HepG2 (cell line): Measurements from ENCODE around the gene DHH. TPM values are rescaled to one million over a fixed set of nuclear protein-coding genes. Genes with fewer than 3 reads are reported as not detected.
A peak's percentile ranks its signal among the peaks of the same experiment; 100 is the strongest.

Experiments
- AHR ChIP-seq: IDR thresholded peaks from 2 replicates; pipeline ENCODE4 v1.6.1; 2018; ENCODE audit warnings: missing genetic modification reagents, missing compliant biosample characterization
- CHD4 ChIP-seq: fragments of 200-600 bp; sonication (generic); IDR thresholded peaks from 2 replicates; pipeline ENCODE4 v1.7.0; 2017; ENCODE audit warnings: mild to moderate bottlenecking, low read length, borderline replicate concordance
- DMAP1 ChIP-seq: IDR thresholded peaks from 2 replicates; pipeline ENCODE4 v1.6.1; 2016
- GRHL1 ChIP-seq: sonication (generic); formaldehyde crosslinking; conservative IDR thresholded peaks from 2 replicates; pipeline ENCODE4 v1.8.0; 2022; ENCODE audit warnings: missing genetic modification reagents
- HMG20B ChIP-seq: conservative IDR thresholded peaks from 2 replicates; pipeline ENCODE4 v1.6.1; 2016; ENCODE audit warnings: missing genetic modification reagents, missing compliant biosample characterization
- PAF1 ChIP-seq: IDR thresholded peaks from 2 replicates; pipeline ENCODE4 v1.6.1; 2016; ENCODE audit warnings: missing genetic modification reagents, missing compliant biosample characterization
- PHF5A ChIP-seq: IDR thresholded peaks from one replicate; pipeline ENCODE4 v1.6.1; 2018; ENCODE audit warnings: low read depth, missing genetic modification reagents; ENCODE audit not compliant: unreplicated experiment
- ZBTB42 ChIP-seq: sonication (generic); formaldehyde crosslinking; IDR thresholded peaks from 2 replicates; pipeline ENCODE4 v1.5.0; 2020; ENCODE audit warnings: mild to moderate bottlenecking, missing genetic modification reagents
- ZNF251 ChIP-seq: sonication (generic); formaldehyde crosslinking; IDR thresholded peaks from 2 replicates; pipeline ENCODE4 v1.9.0; 2021; ENCODE audit warnings: mild to moderate bottlenecking, missing genetic modification reagents
- ZNF329 ChIP-seq: sonication (generic); formaldehyde crosslinking; IDR thresholded peaks from 2 replicates; pipeline ENCODE4 v1.9.0; 2021; ENCODE audit warnings: low read depth, mild to moderate bottlenecking, missing genetic modification reagents
- ZNF543 ChIP-seq: sonication (generic); formaldehyde crosslinking; IDR thresholded peaks from 2 replicates; pipeline ENCODE4 v1.4.0; 2020; ENCODE audit warnings: mild to moderate bottlenecking, missing genetic modification reagents
- ZNF598 ChIP-seq: sonication (generic); formaldehyde crosslinking; IDR thresholded peaks from 2 replicates; pipeline ENCODE4 v1.5.1; 2020; ENCODE audit warnings: mild to moderate bottlenecking, missing genetic modification reagents, borderline replicate concordance
- ZNF841 ChIP-seq: sonication (generic); formaldehyde crosslinking; IDR thresholded peaks from 2 replicates; pipeline ENCODE4 v1.8.1; 2023; ENCODE audit warnings: missing genetic modification reagents, borderline replicate concordance
- ZSCAN12 ChIP-seq: sonication (generic); formaldehyde crosslinking; IDR thresholded peaks from 2 replicates; pipeline ENCODE4 v1.9.0; 2021; ENCODE audit warnings: mild to moderate bottlenecking, missing genetic modification reagents
- polyA plus RNA-seq, 8 experiments: library from polyadenylated mRNA; depleted of rRNA in 3 of 8; stranded (reverse) in 7 of 8; unstranded in 1 of 8; fragments of >200 nt; fragmentation: Illumina TruSeq in 4 of 8; extraction: Trizol in 4 of 8; gene quantifications; 2 replicates each; pipeline versions ENCODE4 v1.2.1 to v1.2.3, GENCODE V29; 2011 to 2016; ENCODE audit warnings: low read depth in 4 of 8, missing spikeins in 1 of 8, mixed read lengths in 1 of 8; ENCODE audit not compliant: insufficient read depth in 1 of 8
- total RNA-seq, 5 experiments: library from RNA; depleted of rRNA; stranded (reverse); fragments of >200 nt; fragmentation: Illumina TruSeq; extraction: Trizol; gene quantifications; 2 replicates each; pipeline ENCODE4 v1.2.3, GENCODE V29; 2016; ENCODE audit warnings: low read depth in 1 of 5
- TF ChIP-seq, protein P1 (sequence below): sonication (generic); formaldehyde crosslinking; conservative IDR thresholded peaks from 2 replicates; pipeline ENCODE4 v1.4.0; 2020; ENCODE audit warnings: mild to moderate bottlenecking, missing genetic modification reagents, moderate library complexity
- TF ChIP-seq, protein P2 (sequence below): sonication (generic); formaldehyde crosslinking; IDR thresholded peaks from 2 replicates; pipeline ENCODE4 v1.9.0; 2021; ENCODE audit warnings: missing genetic modification reagents, borderline replicate concordance
- TF ChIP-seq, protein P3 (sequence below): sonication (generic); formaldehyde crosslinking; IDR thresholded peaks from 2 replicates; pipeline ENCODE4 v1.4.0; 2020; ENCODE audit warnings: missing genetic modification reagents, borderline replicate concordance

Gene DHH
- total and polyA plus RNA-seq, 2 of the 13 experiments (the other 11 are each of a cell fraction or from before 2014, with no cell fraction given) = not detected

- no peak for TF ChIP-seq ZBTB42 (CRISPR knock-in tag)
- TF ChIP-seq DMAP1 (CRISPR knock-in tag) = 0 out of 2 replicates have a peak, but pooled peaks have one; percentile 50
- TF ChIP-seq PHF5A (CRISPR knock-in tag) = no peak
- no peak for TF ChIP-seq CHD4
- TF ChIP-seq ZNF543 = no peak
- TF ChIP-seq, protein P1, sequence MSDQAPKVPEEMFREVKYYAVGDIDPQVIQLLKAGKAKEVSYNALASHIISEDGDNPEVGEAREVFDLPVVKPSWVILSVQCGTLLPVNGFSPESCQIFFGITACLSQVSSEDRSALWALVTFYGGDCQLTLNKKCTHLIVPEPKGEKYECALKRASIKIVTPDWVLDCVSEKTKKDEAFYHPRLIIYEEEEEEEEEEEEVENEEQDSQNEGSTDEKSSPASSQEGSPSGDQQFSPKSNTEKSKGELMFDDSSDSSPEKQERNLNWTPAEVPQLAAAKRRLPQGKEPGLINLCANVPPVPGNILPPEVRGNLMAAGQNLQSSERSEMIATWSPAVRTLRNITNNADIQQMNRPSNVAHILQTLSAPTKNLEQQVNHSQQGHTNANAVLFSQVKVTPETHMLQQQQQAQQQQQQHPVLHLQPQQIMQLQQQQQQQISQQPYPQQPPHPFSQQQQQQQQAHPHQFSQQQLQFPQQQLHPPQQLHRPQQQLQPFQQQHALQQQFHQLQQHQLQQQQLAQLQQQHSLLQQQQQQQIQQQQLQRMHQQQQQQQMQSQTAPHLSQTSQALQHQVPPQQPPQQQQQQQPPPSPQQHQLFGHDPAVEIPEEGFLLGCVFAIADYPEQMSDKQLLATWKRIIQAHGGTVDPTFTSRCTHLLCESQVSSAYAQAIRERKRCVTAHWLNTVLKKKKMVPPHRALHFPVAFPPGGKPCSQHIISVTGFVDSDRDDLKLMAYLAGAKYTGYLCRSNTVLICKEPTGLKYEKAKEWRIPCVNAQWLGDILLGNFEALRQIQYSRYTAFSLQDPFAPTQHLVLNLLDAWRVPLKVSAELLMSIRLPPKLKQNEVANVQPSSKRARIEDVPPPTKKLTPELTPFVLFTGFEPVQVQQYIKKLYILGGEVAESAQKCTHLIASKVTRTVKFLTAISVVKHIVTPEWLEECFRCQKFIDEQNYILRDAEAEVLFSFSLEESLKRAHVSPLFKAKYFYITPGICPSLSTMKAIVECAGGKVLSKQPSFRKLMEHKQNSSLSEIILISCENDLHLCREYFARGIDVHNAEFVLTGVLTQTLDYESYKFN (CRISPR knock-in tag) = peak; percentile 41; the same call in 1 of the 2 replicates
- TF ChIP-seq, protein P2, sequence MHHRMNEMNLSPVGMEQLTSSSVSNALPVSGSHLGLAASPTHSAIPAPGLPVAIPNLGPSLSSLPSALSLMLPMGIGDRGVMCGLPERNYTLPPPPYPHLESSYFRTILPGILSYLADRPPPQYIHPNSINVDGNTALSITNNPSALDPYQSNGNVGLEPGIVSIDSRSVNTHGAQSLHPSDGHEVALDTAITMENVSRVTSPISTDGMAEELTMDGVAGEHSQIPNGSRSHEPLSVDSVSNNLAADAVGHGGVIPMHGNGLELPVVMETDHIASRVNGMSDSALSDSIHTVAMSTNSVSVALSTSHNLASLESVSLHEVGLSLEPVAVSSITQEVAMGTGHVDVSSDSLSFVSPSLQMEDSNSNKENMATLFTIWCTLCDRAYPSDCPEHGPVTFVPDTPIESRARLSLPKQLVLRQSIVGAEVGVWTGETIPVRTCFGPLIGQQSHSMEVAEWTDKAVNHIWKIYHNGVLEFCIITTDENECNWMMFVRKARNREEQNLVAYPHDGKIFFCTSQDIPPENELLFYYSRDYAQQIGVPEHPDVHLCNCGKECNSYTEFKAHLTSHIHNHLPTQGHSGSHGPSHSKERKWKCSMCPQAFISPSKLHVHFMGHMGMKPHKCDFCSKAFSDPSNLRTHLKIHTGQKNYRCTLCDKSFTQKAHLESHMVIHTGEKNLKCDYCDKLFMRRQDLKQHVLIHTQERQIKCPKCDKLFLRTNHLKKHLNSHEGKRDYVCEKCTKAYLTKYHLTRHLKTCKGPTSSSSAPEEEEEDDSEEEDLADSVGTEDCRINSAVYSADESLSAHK (CRISPR knock-in tag) = no peak
- TF ChIP-seq HMG20B (CRISPR knock-in tag) = no peak
- no peak for TF ChIP-seq ZNF841
- TF ChIP-seq GRHL1 (CRISPR knock-in tag) = no peak
- TF ChIP-seq PAF1 (CRISPR knock-in tag) = no peak
- TF ChIP-seq, protein P3, sequence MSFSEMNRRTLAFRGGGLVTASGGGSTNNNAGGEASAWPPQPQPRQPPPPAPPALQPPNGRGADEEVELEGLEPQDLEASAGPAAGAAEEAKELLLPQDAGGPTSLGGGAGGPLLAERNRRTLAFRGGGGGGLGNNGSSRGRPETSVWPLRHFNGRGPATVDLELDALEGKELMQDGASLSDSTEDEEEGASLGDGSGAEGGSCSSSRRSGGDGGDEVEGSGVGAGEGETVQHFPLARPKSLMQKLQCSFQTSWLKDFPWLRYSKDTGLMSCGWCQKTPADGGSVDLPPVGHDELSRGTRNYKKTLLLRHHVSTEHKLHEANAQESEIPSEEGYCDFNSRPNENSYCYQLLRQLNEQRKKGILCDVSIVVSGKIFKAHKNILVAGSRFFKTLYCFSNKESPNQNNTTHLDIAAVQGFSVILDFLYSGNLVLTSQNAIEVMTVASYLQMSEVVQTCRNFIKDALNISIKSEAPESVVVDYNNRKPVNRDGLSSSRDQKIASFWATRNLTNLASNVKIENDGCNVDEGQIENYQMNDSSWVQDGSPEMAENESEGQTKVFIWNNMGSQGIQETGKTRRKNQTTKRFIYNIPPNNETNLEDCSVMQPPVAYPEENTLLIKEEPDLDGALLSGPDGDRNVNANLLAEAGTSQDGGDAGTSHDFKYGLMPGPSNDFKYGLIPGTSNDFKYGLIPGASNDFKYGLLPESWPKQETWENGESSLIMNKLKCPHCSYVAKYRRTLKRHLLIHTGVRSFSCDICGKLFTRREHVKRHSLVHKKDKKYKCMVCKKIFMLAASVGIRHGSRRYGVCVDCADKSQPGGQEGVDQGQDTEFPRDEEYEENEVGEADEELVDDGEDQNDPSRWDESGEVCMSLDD = no peak
- TF ChIP-seq ZNF329 = no peak
- TF ChIP-seq ZNF251 (CRISPR knock-in tag) = no peak
- TF ChIP-seq AHR = peak; percentile 32; the same call in 1 of the 2 replicates
- peak; percentile 45; the same call in 1 of the 2 replicates for TF ChIP-seq ZSCAN12 (CRISPR knock-in tag)
- peak; percentile 68; the same call in 1 of the 2 replicates for TF ChIP-seq ZNF598 (CRISPR knock-in tag)
Observed at GRCh38 chr12:49069507-49070346, 24.9 kb downstream of the DHH start, which contains the start of gene RHEBL1 (continued).
